Fibroblast of skin of left quadriceps (primary cell): ENCODE data around the gene DLGAP1.

ENCODE experiments used
- DNase-seq, 2 experiments: peaks; one replicate each; pipeline ENCODE4 v3.0.0-alpha.2; 2013; ENCODE audit warnings: low read depth in 2 of 2

DLGAP1 gene

DNA sequence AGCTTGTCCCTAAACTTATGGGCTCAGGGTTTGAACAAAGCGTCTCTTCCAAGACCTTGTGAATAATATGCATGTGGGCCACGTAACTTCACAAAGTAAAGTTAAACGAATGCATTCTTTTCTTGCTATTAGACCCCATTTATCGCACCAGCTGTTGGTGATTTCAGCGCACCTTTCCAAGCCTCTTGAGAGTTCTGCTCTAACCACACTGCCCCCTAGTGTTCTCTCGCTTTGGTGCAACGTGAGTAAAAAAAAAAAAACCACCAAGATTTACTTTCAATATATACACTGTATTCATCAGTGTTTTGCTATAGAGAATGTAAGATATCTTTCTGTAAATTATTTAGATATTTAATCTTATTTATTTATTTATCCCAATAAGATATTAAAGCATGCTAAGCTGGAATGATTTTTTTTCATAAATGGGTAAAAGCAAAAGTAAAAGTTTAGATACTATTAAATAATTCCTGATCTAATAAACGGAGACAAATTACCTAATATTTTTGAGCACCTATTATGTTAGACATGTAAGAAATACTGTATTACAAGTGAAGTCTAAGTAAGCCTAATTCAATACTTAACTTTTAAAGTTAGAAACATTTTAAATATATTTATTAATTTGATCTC, 459.5 kb downstream of the DLGAP1 start:
- DNase-seq, result peak; percentile 52 to 59

DNA sequence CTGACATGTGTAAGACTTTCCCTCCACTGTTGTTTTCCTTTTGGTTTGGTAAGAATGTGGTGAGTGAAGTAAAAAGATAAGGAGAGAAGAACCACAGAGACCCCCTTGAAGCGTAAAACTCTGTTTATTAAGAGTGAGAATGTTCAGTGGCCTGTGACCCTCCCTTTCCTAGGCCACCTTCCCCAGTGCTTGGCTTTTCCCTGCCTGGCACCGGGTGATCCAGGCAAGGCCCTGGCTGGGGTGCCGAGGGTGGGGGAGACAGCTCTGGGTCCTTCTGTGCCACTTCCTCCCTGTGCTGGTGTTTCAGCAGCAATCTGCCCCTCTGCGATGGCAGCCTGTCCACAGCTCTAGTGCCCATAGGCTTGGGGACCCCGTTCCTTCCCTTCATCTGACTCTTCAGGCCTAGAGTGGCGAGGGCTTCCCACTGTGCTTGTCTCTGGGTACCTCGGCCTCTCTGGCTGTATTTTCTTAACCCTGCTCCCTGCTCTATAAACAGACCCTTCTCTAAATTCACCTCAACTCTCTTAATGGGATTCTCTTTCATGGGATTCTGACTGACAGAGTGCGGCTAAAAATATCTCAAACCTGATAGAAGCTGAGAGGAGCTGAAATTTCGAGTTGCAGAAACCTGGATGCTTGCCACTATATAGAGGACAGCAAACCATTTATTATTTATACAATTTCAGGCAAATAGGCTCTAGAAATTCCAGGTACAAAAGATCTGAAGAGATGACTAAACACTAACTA, 461.0 kb downstream of the DLGAP1 start:
- no peak for DNase-seq

GRCh38 chr18:3985664-3986063, 469.4 kb downstream of the DLGAP1 start:
- DNase-seq, result peak; percentile 64

- no peak for DNase-seq
Measured at GRCh38 chr18:3985020-3985419, 470.1 kb downstream of the DLGAP1 start.

DNA sequence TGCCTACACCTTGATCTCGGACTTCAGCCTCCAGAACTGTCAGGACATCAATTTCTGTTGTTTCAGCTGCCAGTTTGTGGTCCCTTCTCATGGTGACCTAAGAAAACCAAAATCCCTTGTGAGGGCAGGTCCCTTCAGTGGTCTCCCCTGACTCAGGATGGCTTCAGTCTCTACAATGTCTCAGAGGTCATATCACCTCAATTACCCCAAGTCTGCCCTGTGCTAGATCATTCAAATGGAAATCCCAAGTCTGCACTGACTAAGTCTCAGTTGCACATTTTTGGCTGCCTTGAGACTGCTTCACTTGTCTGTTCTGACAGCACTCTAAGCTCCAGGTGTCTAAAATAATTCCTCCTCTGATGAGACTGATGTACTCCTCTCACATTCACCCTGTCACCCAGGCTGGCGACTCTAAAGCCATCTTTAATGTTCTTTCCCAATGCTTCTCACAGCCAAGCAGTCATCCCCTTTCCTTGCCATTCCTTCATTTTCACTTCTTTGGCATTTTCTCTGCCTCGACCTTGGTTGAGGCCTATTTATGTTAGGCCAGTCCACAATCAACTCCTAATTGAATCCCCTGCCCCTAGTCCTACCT, 470.8 kb downstream of the DLGAP1 start:
- DNase-seq, result no peak

DNA sequence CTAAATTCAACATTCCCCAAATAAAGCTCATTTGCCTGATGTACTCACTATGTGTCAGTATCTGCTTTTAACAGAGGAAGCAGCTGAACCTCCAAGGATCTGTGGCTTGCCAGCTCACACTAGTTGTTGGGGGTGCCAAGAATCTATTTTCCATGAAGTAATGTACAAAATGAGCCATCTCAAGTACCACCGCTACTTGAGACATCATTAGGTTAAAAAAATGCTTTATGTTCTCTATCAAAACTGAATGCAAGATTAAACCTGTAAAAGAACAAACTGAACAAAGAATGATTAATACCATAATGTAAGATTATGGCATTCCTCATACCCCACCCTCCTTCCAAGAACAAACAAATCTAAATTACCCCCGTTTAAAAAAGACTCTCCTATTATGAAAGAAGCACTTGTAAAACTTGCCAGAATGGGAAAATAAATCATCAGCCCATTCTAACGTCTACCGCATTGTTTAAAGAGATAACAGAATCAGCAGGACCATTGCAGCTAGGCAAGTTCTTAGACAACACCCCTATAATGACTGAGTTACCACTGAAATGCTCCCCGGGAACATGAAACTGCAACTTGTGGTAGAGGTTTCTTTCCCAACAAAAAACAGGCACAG, 471.6 kb downstream of the DLGAP1 start:
- DNase-seq, result peak; percentile 65

- peak; percentile 42 to 46 for DNase-seq
Measured at GRCh38 chr18:3982541-3982940, 472.6 kb downstream of the DLGAP1 start.

- no peak for DNase-seq
Measured at GRCh38 chr18:3979024-3979423, 476.1 kb downstream of the DLGAP1 start.

DNA sequence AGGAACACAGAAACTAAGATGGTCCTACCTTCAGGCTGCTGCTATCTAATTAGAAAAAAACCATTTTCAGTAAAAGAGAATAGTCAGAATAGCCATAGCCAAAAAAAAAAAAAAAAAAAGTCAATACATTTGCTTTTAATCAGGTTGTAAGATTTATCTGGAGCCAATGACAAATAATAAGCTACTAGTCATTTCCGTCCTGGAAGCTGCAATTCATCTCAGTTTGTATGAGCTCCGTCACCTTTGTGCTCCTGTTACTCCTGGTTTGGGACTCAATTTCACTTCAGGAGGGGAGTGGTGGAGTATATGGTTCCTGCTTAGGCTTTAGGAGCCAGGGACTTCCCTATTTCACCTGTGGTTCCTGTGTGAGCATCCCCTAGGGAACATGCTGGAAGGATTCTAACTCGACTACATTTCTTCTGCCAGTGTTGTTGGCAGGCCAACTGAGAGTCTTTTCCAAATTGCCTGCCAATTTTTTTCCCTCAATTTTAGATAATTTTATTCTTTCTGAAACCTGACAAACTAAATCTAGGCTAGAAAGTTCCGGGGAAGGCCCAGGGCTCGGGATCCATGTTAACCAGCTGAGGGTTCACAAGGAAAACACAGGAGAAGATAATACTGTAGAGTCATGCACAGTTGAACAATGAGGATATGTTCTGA, 481.8 kb downstream of the DLGAP1 start:
- DNase-seq, result no peak

- DNase-seq, result no peak
Measured at GRCh38 chr18:3972291-3972930, 482.7 kb downstream of the DLGAP1 start.

GRCh38 chr18:3970929-3971328, 484.2 kb downstream of the DLGAP1 start:
- no peak for DNase-seq

- no peak for DNase-seq
Measured at GRCh38 chr18:3967359-3968180, 487.5 kb downstream of the DLGAP1 start.

DNA sequence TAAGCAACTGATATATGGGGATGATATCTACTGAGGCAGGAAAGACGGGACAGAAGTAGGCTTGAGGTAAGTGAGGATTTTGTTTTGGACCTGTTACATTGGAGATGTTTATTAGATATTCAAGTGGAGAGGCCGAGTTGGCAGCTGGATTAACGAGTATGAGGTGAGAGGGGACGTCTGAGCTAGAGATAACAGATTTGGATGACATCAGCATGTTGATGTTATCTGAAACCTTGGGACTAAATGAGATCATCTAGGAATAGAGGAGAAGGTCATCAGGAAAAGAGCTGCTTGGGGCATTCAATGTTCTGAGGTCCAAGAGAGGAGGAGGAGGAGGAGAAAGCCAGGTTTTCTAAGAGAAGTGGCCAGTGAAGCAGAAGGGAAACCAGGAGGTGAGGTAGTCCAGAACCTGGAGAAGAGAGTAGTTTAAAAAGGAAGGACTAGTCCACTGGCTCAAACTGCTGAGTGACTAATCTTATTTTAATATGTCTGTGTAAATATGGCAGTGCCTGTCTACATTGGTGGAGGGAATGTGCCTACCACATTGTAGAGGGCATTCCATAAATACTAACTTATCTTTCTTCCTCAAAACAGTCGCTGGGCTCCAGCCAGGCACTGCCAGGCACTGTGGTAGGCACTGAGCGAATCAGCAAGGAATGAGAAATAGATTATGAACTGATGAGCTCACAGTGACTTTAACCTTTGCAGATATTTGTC, 488.3 kb downstream of the DLGAP1 start:
- no peak for DNase-seq

GRCh38 chr18:3966246-3966641, 488.9 kb downstream of the DLGAP1 start:
- DNase-seq, result no peak

GRCh38 chr18:3960977-3961376, 494.1 kb downstream of the DLGAP1 start:
- DNase-seq, result no peak

DNA sequence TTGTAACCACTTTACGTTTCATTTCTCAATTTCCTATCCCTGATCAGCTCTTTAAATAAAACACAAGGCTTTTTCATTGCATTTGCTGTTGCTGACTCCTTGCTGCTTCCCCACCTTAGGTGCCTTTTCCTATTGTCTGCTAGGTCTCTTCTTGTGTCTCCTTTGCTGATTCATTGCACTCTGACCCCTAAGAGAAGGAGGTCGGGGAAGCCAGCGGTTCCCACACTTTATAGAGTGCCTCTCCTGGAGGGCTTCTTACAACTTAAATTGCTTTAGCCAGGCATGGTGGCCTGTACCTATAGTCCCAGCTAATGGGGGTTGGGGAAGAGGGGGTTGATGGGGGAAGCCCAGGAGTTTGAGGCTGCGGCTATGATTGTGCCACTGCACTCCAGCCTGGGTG, 495.0 kb downstream of the DLGAP1 start:
- DNase-seq, result no peak

DNA sequence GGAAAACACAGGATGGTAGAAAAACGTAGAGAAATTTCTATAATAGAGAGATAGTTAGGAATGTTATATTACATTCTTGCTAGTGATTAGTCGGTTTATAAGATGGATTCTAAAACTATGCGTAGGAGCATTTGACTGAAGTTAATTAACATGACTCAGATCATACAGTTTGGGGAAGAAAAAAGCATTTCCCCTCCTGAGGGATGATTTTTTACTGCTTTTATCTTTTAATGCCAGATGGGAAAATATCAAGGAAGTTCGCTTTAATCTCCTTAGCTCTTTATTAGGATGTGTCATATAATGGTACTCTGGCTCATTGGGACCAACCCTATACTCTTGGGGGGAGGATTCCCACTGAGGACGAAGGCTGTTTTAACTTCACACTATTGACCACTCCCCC, 503.1 kb downstream of the DLGAP1 start:
- no peak for DNase-seq

DNA sequence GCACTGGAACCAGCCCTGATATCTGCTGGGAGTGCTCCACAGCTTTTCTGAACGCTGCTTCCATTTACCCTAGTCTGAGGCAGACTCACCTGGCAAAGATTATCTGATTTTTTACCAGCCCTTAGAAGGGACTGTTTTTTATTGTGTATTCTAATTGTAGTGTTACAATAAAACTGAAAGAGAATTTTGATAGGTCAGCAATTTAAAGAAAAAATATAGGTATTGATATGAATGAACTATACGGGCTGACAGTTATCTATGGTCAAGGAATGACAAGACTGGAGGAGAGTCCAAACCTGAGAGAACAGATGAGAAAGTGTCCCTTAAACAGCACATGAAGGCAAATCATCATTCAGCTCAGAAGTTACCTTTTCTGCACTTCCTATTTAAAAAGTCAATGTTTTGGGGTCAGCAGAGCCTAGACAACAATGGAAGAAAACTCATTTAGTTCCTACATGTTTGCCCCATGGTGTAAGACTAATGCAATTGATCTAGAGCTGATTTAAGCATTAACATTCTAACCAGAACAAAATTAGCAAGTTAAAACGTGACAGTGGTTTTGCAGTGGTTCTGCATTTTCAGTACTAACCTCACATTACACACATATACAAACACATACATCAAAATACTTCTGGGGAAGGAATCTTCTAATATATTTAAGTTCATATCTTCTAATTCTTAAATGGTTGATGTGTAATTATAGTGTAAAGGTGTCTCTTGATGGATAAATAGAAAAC, 504.3 kb downstream of the DLGAP1 start:
- DNase-seq, result no peak

GRCh38 chr18:3948958-3949357, 506.1 kb downstream of the DLGAP1 start:
- no peak for DNase-seq
